Femur (tissue), 1 donor: ENCODE results near the gene DCUN1D4.
"Not testable (repeated sequence)": the region's sequence is repeated elsewhere in the genome, so short reads cannot be mapped to it uniquely, and the experiment has no call there.

Experiments used
- DNase-seq: peaks from one replicate; pipeline ENCODE4 v3.0.0-alpha.2; 2017

DCUN1D4 gene

GRCh38 chr4:51895816-51896408 is 53.0 kb downstream of the DCUN1D4 start:
- peak; percentile 62 for DNase-seq

GRCh38 chr4:51901363-51901762 is 58.4 kb downstream of the DCUN1D4 start:
- no peak for DNase-seq

GRCh38 chr4:51906167-51906958 is 63.4 kb downstream of the DCUN1D4 start:
- no peak for DNase-seq

- DNase-seq, result no peak
Observed at GRCh38 chr4:51907006-51907669, 64.2 kb downstream of the DCUN1D4 start.

- DNase-seq, result no peak
Observed at GRCh38 chr4:51909236-51909703, 66.3 kb downstream of the DCUN1D4 start.

- DNase-seq, result no peak
Observed at GRCh38 chr4:51918251-51918650, 75.3 kb downstream of the DCUN1D4 start.

GRCh38 chr4:51923343-51923742 is 80.4 kb downstream of the DCUN1D4 start:
- DNase-seq, result no peak

- DNase-seq, result no peak
Observed at GRCh38 chr4:51925307-51925706, 82.4 kb downstream of the DCUN1D4 start.

GRCh38 chr4:51930557-51930956 is 87.6 kb downstream of the DCUN1D4 start:
- DNase-seq, result no peak

- no peak for DNase-seq
Observed at GRCh38 chr4:51931461-51931860, 88.5 kb downstream of the DCUN1D4 start.

- DNase-seq, result peak; percentile 39
Observed at GRCh38 chr4:51932261-51932660, 89.3 kb downstream of the DCUN1D4 start.

- no peak for DNase-seq
Observed at GRCh38 chr4:51932684-51933083, 89.7 kb downstream of the DCUN1D4 start.

GRCh38 chr4:51940460-51940859 is 97.5 kb downstream of the DCUN1D4 start:
- not testable (repeated sequence) for DNase-seq

GRCh38 chr4:51942108-51942832 is 99.3 kb downstream of the DCUN1D4 start:
- no peak for DNase-seq

- no peak for DNase-seq
Observed at GRCh38 chr4:51942833-51943215, 99.9 kb downstream of the DCUN1D4 start.

GRCh38 chr4:51943221-51943620 is 100.3 kb downstream of the DCUN1D4 start:
- DNase-seq, result no peak

GRCh38 chr4:51958199-51958968 is 115.4 kb downstream of the DCUN1D4 start:
- DNase-seq, result no peak

- DNase-seq, result no peak
Observed at GRCh38 chr4:51960486-51960885, 117.5 kb downstream of the DCUN1D4 start.

GRCh38 chr4:51963841-51964517 is 121.0 kb downstream of the DCUN1D4 start:
- DNase-seq, result peak; percentile 21

GRCh38 chr4:51965862-51966261 is 122.9 kb downstream of the DCUN1D4 start:
- no peak for DNase-seq
